ENCODE results near the gene OR5D14. TPM values are rescaled to one million over a fixed set of nuclear protein-coding genes. Genes with fewer than 3 reads are reported as not detected.

The OR5D14 gene
- not detected for total RNA-seq (2021; fragmentation: NEBNext Ultra II Directional; extraction: Animal tissue kit (Norgen Biotek cat#: 25700))
- long read RNA-seq, result 0 reads

DNA sequence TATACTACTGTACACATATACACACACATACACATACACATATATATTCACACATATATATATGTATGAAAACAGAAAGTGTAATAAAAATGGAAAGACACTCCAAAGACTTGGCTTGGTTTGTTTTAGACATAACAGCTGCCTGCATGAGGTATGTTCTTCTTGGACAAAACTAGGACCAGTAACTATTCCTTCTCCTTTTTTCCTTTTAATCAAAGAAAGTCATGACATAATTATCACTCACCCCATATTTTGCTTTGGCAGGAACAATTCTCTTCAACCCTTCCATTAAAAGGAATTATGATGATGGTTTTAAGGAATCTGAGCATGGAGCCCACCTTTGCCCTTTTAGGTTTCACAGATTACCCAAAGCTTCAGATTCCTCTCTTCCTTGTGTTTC is at the start of gene OR5D14:
TSS of gene OR5D14 (plus strand) at position 301 of the 400 bp plus-strand sequence. CDS start at position 301, 0 bp downstream.
- TF ChIP-seq, protein P1, sequence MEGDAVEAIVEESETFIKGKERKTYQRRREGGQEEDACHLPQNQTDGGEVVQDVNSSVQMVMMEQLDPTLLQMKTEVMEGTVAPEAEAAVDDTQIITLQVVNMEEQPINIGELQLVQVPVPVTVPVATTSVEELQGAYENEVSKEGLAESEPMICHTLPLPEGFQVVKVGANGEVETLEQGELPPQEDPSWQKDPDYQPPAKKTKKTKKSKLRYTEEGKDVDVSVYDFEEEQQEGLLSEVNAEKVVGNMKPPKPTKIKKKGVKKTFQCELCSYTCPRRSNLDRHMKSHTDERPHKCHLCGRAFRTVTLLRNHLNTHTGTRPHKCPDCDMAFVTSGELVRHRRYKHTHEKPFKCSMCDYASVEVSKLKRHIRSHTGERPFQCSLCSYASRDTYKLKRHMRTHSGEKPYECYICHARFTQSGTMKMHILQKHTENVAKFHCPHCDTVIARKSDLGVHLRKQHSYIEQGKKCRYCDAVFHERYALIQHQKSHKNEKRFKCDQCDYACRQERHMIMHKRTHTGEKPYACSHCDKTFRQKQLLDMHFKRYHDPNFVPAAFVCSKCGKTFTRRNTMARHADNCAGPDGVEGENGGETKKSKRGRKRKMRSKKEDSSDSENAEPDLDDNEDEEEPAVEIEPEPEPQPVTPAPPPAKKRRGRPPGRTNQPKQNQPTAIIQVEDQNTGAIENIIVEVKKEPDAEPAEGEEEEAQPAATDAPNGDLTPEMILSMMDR (IDR thresholded peaks at IDR 0.05), result no peak
- DNase-seq, result no peak
- no peak within 1 kb of the TSS for H3K4me3 Mint-ChIP-seq
- H3K27me3 Mint-ChIP-seq (ENCODE audit: insufficient read depth), result no peaks in the 10 kb centered on the region
- no peak within 1 kb of the TSS for H3K27ac Mint-ChIP-seq
- no peaks in the 10 kb centered on the region for H3K4me1 Mint-ChIP-seq (ENCODE audit: low read depth)
- peaks cover 19% of the 10 kb centered on the region for H3K9me3 Mint-ChIP-seq
- H3K36me3 Mint-ChIP-seq (ENCODE audit: low read depth), result no peaks in the 10 kb centered on the region

DNA sequence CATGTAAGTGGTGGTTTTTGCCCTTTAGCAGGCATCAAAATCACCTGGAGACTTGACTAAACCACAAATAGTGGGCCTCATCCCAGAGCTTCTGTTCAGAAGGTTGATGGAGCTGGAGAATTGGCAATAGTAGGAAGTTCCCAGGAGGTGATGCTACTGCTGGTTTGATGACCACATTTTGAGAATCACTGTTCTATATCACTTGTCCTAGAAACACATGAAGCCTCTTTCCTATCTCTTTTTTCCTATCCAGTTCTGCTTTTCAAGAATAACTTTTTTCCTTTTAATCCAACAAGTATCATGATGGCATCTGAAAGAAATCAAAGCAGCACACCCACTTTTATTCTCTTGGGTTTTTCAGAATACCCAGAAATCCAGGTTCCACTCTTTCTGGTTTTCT is 22.2 kb upstream of the OR5D14 start, which contains the start of gene OR5D13:
TSS of gene OR5D13 (plus strand) at position 301 of the 400 bp plus-strand sequence. CDS start at position 301, 0 bp downstream.
- Mint-ChIP-seq H3K27me3 (ENCODE audit: insufficient read depth) (peaks cover 1% of the 10 kb centered on the region; the same call in 1 of the 2 replicates), H3K4me3 (no peak within 1 kb of the TSS), H3K4me1 (ENCODE audit: low read depth) (no peaks in the 10 kb centered on the region), H3K27ac (no peak within 1 kb of the TSS), H3K9me3 (peaks cover 5% of the 10 kb centered on the region; the same call in 1 of the 2 replicates), H3K36me3 (ENCODE audit: low read depth) (no peaks in the 10 kb centered on the region)
- TF ChIP-seq, protein P1 (IDR thresholded peaks at IDR 0.05), result no peak
- no peak for DNase-seq

DNA sequence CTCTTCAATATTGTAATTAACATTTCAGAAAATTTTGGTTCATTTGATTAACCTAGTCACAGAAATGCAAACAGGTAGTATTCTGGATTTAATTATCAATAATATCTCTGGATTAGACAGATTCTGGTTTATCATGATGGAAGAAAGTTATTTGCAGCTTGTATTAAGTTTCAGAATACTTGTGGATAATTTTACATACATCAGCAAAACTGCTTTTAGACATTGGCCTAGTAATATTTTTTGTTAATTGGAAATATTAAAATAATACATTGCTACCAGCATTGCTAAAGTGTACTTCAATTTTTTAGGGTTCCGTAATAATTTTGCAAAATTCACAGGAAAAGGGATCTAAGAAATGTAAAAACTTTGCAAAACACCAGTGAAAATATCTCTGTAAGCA is 3.8 kb upstream of the OR5D14 start:
- no peaks in the 10 kb centered on the region for H3K4me1 Mint-ChIP-seq (ENCODE audit: low read depth)
- no peaks in the 10 kb centered on the region for H3K27me3 Mint-ChIP-seq (ENCODE audit: insufficient read depth)
- H3K27ac Mint-ChIP-seq, result no peak overlapping the region
- TF ChIP-seq, protein P1 (IDR thresholded peaks at IDR 0.05), result no peak
- H3K4me3 Mint-ChIP-seq, result no peak overlapping the region
- H3K9me3 Mint-ChIP-seq, result peaks cover 14% of the 10 kb centered on the region
- no peak for DNase-seq
- H3K36me3 Mint-ChIP-seq (ENCODE audit: low read depth), result no peaks in the 10 kb centered on the region

DNA sequence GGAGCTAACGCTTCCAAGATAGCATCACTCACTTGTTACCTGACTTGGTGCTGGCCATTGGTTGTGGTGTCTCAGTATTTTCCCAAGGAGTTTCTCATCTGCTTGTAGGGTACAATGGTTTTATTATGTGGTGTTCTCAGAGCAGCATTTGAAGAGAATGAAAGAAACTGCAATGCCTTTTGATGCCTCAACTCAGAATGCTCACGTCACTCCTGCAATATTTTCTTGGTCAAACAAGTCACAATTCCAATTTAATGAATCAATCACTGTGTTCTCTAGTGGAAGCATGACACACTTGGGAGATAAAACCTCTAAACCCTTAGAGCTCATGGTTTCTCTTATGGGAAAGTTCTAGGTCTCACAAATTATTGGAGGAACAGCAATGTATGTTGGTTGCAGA is 2.0 kb upstream of the OR5D14 start:
- Mint-ChIP-seq H3K27ac (no peak overlapping the region), H3K36me3 (ENCODE audit: low read depth) (no peaks in the 10 kb centered on the region), H3K4me1 (ENCODE audit: low read depth) (no peaks in the 10 kb centered on the region), H3K9me3 (peaks cover 14% of the 10 kb centered on the region), H3K4me3 (no peak overlapping the region), H3K27me3 (ENCODE audit: insufficient read depth) (no peaks in the 10 kb centered on the region)
- TF ChIP-seq, protein P1 (IDR thresholded peaks at IDR 0.05), result no peak
- DNase-seq, result no peak

DNA sequence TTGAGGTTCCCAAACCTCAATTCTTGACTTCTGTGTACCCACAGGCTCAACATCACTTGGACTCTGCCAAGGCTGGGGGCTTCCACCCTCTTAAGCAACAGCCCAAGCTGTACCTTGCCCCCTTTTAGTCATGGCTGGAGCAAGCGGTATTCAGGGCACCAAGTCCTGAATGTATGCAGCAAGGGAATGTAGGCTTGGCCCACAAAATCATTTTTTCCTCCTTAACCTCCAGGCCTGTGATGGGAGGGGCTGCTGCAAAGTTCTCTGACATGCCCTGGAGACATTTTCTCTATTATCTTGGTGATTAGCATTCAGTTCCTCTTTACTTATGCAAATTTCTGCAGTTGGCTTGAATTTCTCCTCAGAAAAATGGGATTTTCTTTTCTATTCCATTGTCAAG is 10.9 kb downstream of the OR5D14 start:
- Mint-ChIP-seq H3K9me3 (peaks cover 21% of the 10 kb centered on the region; the same call in 1 of the 2 replicates), H3K4me3 (no peak overlapping the region), H3K36me3 (ENCODE audit: low read depth) (no peaks in the 10 kb centered on the region), H3K27ac (no peak overlapping the region), H3K27me3 (ENCODE audit: insufficient read depth) (no peaks in the 10 kb centered on the region), H3K4me1 (ENCODE audit: low read depth) (no peaks in the 10 kb centered on the region)
- DNase-seq, result no peak
- TF ChIP-seq, protein P1 (IDR thresholded peaks at IDR 0.05), result no peak

Data from HFFc6 (cell line).